HepG2 (cell line): ENCODE results near the gene CDH22. TPM values are rescaled to one million over a fixed set of nuclear protein-coding genes. Genes with fewer than 3 reads are reported as not detected.
A peak's percentile ranks its signal among the peaks of the same experiment; 100 is the strongest.

ENCODE experiments used
- ATAC-seq: fragments of 200-7000 bp; cut with Tn5 transposase; 3 replicates; pipeline ENCODE4 v1.9.1; 2020; ENCODE audit warnings: mild to moderate bottlenecking, moderate library complexity
- BruUV-seq: library from RNA; stranded (reverse); fragments of 400-500 nt; replicated peaks from 2 replicates; lab custom pipeline; 2021; lab: Mats Ljungman, UMichigan
- CTCF ChIA-PET: fragments of 300-600 bp; formaldehyde crosslinking; extraction: SDS; loops from one replicate; lab custom pipeline; 2021; ENCODE audit warnings: low total read pairs, inconsistent platforms, low intra/inter-chr PET ratio; lab: Yijun Ruan, JAX
- POLR2A ChIA-PET: fragments of 350-600 bp; sonication (Branson Sonifier 250); formaldehyde crosslinking; loops from one replicate; lab custom pipeline; 2020; ENCODE audit warnings: antibody characterized with exemption, inconsistent platforms; lab: Yijun Ruan, JAX
- DNase-seq: peaks from one replicate; pipeline ENCODE4 v3.0.0-alpha.2; 2015; ENCODE audit warnings: low spot score
- FAIRE-seq: peaks from 3 replicates; lab custom pipeline; 2011; peaks lifted over from hg19 to GRCh38; lab: Jason Lieb, UNC
- H2AFZ ChIP-seq: one replicate; pipeline ENCODE4 v1.6.1; 2011; ENCODE audit warnings: low read length, inconsistent platforms
- H3K27ac ChIP-seq: fragments of 300-600 bp; 3 replicates; pipeline ENCODE4 v1.8.0; 2011; ENCODE audit warnings: mixed run types, mild to moderate bottlenecking, mixed read lengths, low read length, inconsistent platforms; ENCODE audit not compliant: insufficient read depth; ENCODE audit errors: extremely low read length
- H3K27me3 ChIP-seq, 2 experiments: fragments of 200-600 bp in 1 of 2; 2 replicates in 1 of 2; 3 replicates in 1 of 2; pipeline versions ENCODE4 v1.6.0 to v1.8.0; 2011; ENCODE audit warnings: low read length in 2 of 2, mild to moderate bottlenecking in 2 of 2, moderate library complexity in 2 of 2, inconsistent platforms in 1 of 2; ENCODE audit not compliant: insufficient read depth in 2 of 2, control insufficient read depth in 1 of 2
- H3K36me3 ChIP-seq, 2 experiments: fragments of 200-600 bp in 1 of 2; replicated peaks in 1 of 2; 2 replicates in 1 of 2; 3 replicates in 1 of 2; pipeline versions ENCODE4 v1.5.1 to v1.8.0; 2011; ENCODE audit warnings: low read length in 2 of 2, inconsistent platforms in 1 of 2; ENCODE audit not compliant: insufficient read depth in 2 of 2, control insufficient read depth in 1 of 2
- H3K4me1 ChIP-seq: 2 replicates; pipeline ENCODE4 v1.5.1; 2012; ENCODE audit warnings: low read length, inconsistent platforms; ENCODE audit not compliant: insufficient read depth
- H3K4me2 ChIP-seq: 2 replicates; pipeline ENCODE4 v1.6.0; 2011; ENCODE audit warnings: low read depth, low read length, inconsistent platforms
- H3K4me3 ChIP-seq, 3 experiments: fragments of 200-600 bp in 1 of 3; sonication (generic), shearing (Covaris generic) in 1 of 3; replicated peaks in 1 of 3; 2 replicates each; pipeline ENCODE4 v1.5.1; 2011 to 2016; ENCODE audit warnings: low read length in 3 of 3, inconsistent platforms in 2 of 3, low read depth in 2 of 3, mild to moderate bottlenecking in 2 of 3, control low read depth in 1 of 3, mixed read lengths in 1 of 3; ENCODE audit not compliant: insufficient read depth in 1 of 3
- H3K79me2 ChIP-seq: one replicate; pipeline ENCODE4 v1.6.1; 2011; ENCODE audit warnings: low read length, inconsistent platforms; ENCODE audit not compliant: insufficient read depth
- H3K9ac ChIP-seq: 2 replicates; pipeline ENCODE4 v1.6.0; 2011; ENCODE audit warnings: mild to moderate bottlenecking, low read depth, low read length, inconsistent platforms; ENCODE audit not compliant: insufficient read depth
- H3K9me3 ChIP-seq: 2 replicates; pipeline ENCODE4 v1.5.1; 2012; ENCODE audit warnings: mild to moderate bottlenecking, low read length
- H4K20me1 ChIP-seq: 2 replicates; pipeline ENCODE4 v1.6.0; 2011; ENCODE audit warnings: inconsistent platforms, mild to moderate bottlenecking, low read length, moderate library complexity; ENCODE audit not compliant: insufficient read depth
- ARNTL ChIP-seq: sonication (generic); formaldehyde crosslinking; IDR thresholded peaks from 2 replicates; pipeline ENCODE4 v1.4.0; 2020; ENCODE audit warnings: mild to moderate bottlenecking, missing genetic modification reagents
- EZH2 ChIP-seq: conservative IDR thresholded peaks from 2 replicates; pipeline ENCODE4 v1.6.1; 2012; ENCODE audit warnings: mild to moderate bottlenecking, low read depth, low read length, moderate library complexity
- IKZF5 ChIP-seq: IDR thresholded peaks from 2 replicates; pipeline ENCODE4 v1.6.1; 2018; ENCODE audit warnings: missing genetic modification reagents, mild to moderate bottlenecking, missing compliant biosample characterization
- KDM5B ChIP-seq: sonication (generic); formaldehyde crosslinking; IDR thresholded peaks from 2 replicates; pipeline ENCODE4 v1.4.0; 2020; ENCODE audit warnings: missing genetic modification reagents, mild to moderate bottlenecking, borderline replicate concordance
- SCMH1 ChIP-seq: sonication (generic); formaldehyde crosslinking; IDR thresholded peaks from 2 replicates; pipeline ENCODE4 v1.9.0; 2021; ENCODE audit warnings: missing genetic modification reagents, mild to moderate bottlenecking, borderline replicate concordance
- ZNF501 ChIP-seq: sonication (generic); formaldehyde crosslinking; IDR thresholded peaks from 2 replicates; pipeline ENCODE4 v1.5.1; 2020; ENCODE audit warnings: mild to moderate bottlenecking, moderate library complexity, missing genetic modification reagents
- WGBS: methylation state at CpG from one replicate; pipeline ENCODE4 v1.1.6; 2017; ENCODE audit warnings: low lambda C conversion rate; 5-methylcytosine and 5-hydroxymethylcytosine counted together
- in situ Hi-C: cut with HindIII; loops from 2 replicates; pipeline ENCODE4 v1.10.0; 2017; ENCODE audit warnings: low pct_unique_long_range_greater_than_20kb; ENCODE audit not compliant: extremely low pct_ligation_motif_present
- intact Hi-C: fragments of 100-400 bp; cut with micrococcal nuclease; formaldehyde crosslinking; loops from one replicate; pipeline ENCODE4 v1.10.0; 2022; ENCODE audit not compliant: unreplicated experiment
- polyA plus RNA-seq, 8 experiments: library from polyadenylated mRNA; depleted of rRNA in 3 of 8; stranded (reverse) in 7 of 8; unstranded in 1 of 8; fragments of >200 nt; fragmentation: Illumina TruSeq in 4 of 8; extraction: Trizol in 4 of 8; gene quantifications; 2 replicates each; pipeline versions ENCODE4 v1.2.1 to v1.2.3, GENCODE V29; 2011 to 2016; ENCODE audit warnings: low read depth in 4 of 8, missing spikeins in 1 of 8, mixed read lengths in 1 of 8; ENCODE audit not compliant: insufficient read depth in 1 of 8
- total RNA-seq, 5 experiments: library from RNA; depleted of rRNA; stranded (reverse); fragments of >200 nt; fragmentation: Illumina TruSeq; extraction: Trizol; gene quantifications; 2 replicates each; pipeline ENCODE4 v1.2.3, GENCODE V29; 2016; ENCODE audit warnings: low read depth in 1 of 5

The CDH22 gene
- total and polyA plus RNA-seq, 2 of the 13 experiments (the other 11 are each of a cell fraction or from before 2014, with no cell fraction given): not detected

GRCh38 chr20:46342451-46343347 lies 34.4 kb upstream of the CDH22 start (continued):
- no peak for TF ChIP-seq ARNTL (CRISPR knock-in tag)
- TF ChIP-seq SCMH1 (CRISPR knock-in tag): no peak
- TF ChIP-seq, all 625 proteins: peak for 8

- TF ChIP-seq IKZF5 (CRISPR knock-in tag) (no peak), KDM5B (CRISPR knock-in tag) (0 out of 2 replicates have a peak, but pooled peaks have one; percentile 10), EZH2 (peak; percentile 80; the same call in 1 of the 2 replicates), ZNF501 (CRISPR knock-in tag) (peak; percentile 28; the same call in 1 of the 2 replicates)
- Histone ChIP-seq H3K9me3 (no peaks in the 10 kb centered on the region), H3K79me2 (no peaks in the 10 kb centered on the region), H3K4me2 (no peak overlapping the region), H3K36me3 (no peaks in the 10 kb centered on the region), H3K27ac (no peak overlapping the region), H3K4me1 (peaks cover 15% of the 10 kb centered on the region), H4K20me1 (no peaks in the 10 kb centered on the region), H3K27me3 (peaks cover 10 to 50% of the 10 kb centered on the region in 2 experiments; a peak in 4 of 5 replicates), H2AFZ (no peak overlapping the region), H3K4me3 (no peak overlapping the region), H3K9ac (no peak overlapping the region)
- intact Hi-C loops (no loop called here), in situ Hi-C loops (no loop called here)
- POLR2A ChIA-PET: interaction anchor here (3.3 kb wide), 1 partner anchor 22 kb away, joined by 13 read pairs; no protein-coding TSS in a partner anchor
- no peak for DNase-seq
- ATAC-seq: peak; percentile 24
- FAIRE-seq: no peak
- BruUV-seq: no TSS peak
- 33% methylated on average over 9 of the region's 9 CpGs for WGBS
- CTCF ChIA-PET: no interaction called here
These were observed 33.7 kb upstream of the CDH22 start for GRCh38 chr20:46342010-46342378.
